Mammary epithelial cell (primary cell): ENCODE results near the gene DLX4.

ENCODE experiments used
- EZH2 ChIP-seq: IDR thresholded peaks from 2 replicates; pipeline ENCODE4 v1.6.1; 2012; ENCODE audit warnings: low read length, inconsistent platforms, borderline replicate concordance
- TF ChIP-seq, protein P1 (sequence below), 2 donors: IDR thresholded peaks in 1 of 2; conservative IDR thresholded peaks in 1 of 2; 2 replicates each; pipeline ENCODE4 v1.5.1; 2011 to 2012; ENCODE audit warnings: inconsistent platforms in 2 of 2, low read length in 2 of 2, mild to moderate bottlenecking in 2 of 2, control low read depth in 1 of 2, low read depth in 1 of 2; ENCODE audit not compliant: insufficient read depth in 1 of 2; ENCODE audit errors: extremely low read depth in 1 of 2

DNA sequence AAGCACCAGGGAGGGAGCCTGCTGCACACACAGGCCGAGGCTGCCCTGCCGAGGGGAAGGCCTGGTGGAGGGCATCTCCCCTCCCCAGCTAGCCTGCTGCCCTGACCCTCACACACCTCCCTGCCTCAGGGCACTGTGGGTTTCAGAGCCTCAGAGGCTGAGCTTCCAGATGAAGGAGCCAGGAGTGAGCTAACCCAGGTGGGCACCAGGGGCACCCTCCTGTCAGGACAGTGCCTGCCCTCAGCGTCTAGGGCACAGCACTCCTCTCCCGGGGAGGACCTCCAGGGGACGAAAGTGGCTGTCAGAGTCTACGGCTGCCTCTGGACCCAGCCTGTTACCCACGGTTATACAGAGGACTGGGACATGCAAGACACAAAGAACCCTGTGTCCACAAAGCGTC is 22.8 kb upstream of the DLX4 start:
- TF ChIP-seq, protein P1, sequence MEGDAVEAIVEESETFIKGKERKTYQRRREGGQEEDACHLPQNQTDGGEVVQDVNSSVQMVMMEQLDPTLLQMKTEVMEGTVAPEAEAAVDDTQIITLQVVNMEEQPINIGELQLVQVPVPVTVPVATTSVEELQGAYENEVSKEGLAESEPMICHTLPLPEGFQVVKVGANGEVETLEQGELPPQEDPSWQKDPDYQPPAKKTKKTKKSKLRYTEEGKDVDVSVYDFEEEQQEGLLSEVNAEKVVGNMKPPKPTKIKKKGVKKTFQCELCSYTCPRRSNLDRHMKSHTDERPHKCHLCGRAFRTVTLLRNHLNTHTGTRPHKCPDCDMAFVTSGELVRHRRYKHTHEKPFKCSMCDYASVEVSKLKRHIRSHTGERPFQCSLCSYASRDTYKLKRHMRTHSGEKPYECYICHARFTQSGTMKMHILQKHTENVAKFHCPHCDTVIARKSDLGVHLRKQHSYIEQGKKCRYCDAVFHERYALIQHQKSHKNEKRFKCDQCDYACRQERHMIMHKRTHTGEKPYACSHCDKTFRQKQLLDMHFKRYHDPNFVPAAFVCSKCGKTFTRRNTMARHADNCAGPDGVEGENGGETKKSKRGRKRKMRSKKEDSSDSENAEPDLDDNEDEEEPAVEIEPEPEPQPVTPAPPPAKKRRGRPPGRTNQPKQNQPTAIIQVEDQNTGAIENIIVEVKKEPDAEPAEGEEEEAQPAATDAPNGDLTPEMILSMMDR (conservative IDR thresholded peaks at IDR 0.05 in 1 of 2, IDR thresholded peaks at IDR 0.05 in 1 of 2; ENCODE audit: extremely low read depth in 1 of 2, insufficient read depth in 1 of 2, low read depth in 1 of 2, low read length in 2 of 2), result no peak
- TF ChIP-seq EZH2, result no peak
